Kidney glomerular epithelial cell (primary cell): ENCODE measurements around the gene GKN1.

Experiments used
- DNase-seq: peaks from one replicate; lab custom pipeline; 2025; lab: John Stamatoyannopoulos, UW

Gene GKN1

GRCh38 chr2:68959001-68959400 lies 15.4 kb upstream of the GKN1 start:
- DNase-seq, result no peak

GRCh38 chr2:68961380-68961779 lies 13.1 kb upstream of the GKN1 start:
- DNase-seq, result no peak

- no peak for DNase-seq
Observed at GRCh38 chr2:68964282-68964681, 10.2 kb upstream of the GKN1 start.

GRCh38 chr2:68968221-68968620 lies 6.2 kb upstream of the GKN1 start:
- no peak for DNase-seq

GRCh38 chr2:68969736-68970490 lies 4.5 kb upstream of the GKN1 start:
- no peak for DNase-seq

- DNase-seq, result no peak
Observed at GRCh38 chr2:68970566-68971265, 3.7 kb upstream of the GKN1 start.

GRCh38 chr2:68971591-68972231 lies 2.7 kb upstream of the GKN1 start:
- peak; percentile 87 for DNase-seq

- DNase-seq, result no peak
Observed at GRCh38 chr2:68974946-68975665, 670 bp downstream of the GKN1 start.

- DNase-seq, result no peak
Observed at GRCh38 chr2:68975844-68976243, 1.4 kb downstream of the GKN1 start.

GRCh38 chr2:68977453-68977852 lies 3.0 kb downstream of the GKN1 start:
- no peak for DNase-seq

GRCh38 chr2:68978098-68978497 lies 3.7 kb downstream of the GKN1 start:
- no peak for DNase-seq

GRCh38 chr2:68980956-68981355 lies 6.5 kb downstream of the GKN1 start:
- DNase-seq, result no peak

GRCh38 chr2:68987021-68987503 lies 12.6 kb downstream of the GKN1 start:
- no peak for DNase-seq

GRCh38 chr2:68989035-68989434 lies 14.6 kb downstream of the GKN1 start:
- no peak for DNase-seq

GRCh38 chr2:68992341-68992740 lies 17.9 kb downstream of the GKN1 start:
- DNase-seq, result no peak

- DNase-seq, result no peak
Observed at GRCh38 chr2:68992933-68993332, 18.5 kb downstream of the GKN1 start.

- no peak for DNase-seq
Observed at GRCh38 chr2:68993660-68994059, 19.2 kb downstream of the GKN1 start.

- DNase-seq, result no peak
Observed at GRCh38 chr2:68994864-68995263, 20.4 kb downstream of the GKN1 start.

- DNase-seq, result no peak
Observed at GRCh38 chr2:68995916-68996315, 21.5 kb downstream of the GKN1 start.

- DNase-seq, result no peak
Observed at GRCh38 chr2:68997401-68997800, 23.0 kb downstream of the GKN1 start.

- DNase-seq, result no peak
Observed at GRCh38 chr2:69001879-69002278, 27.4 kb downstream of the GKN1 start.

- DNase-seq, result no peak
Observed at GRCh38 chr2:69003731-69004130, 29.3 kb downstream of the GKN1 start.
